IPS DF 6.9 (cell line): ENCODE measurements around the gene ANKRD28.
"Not testable (repeated sequence)": the region's sequence is repeated elsewhere in the genome, so short reads cannot be mapped to it uniquely, and the experiment has no call there.

Experiments
- DNase-seq: peaks from one replicate; pipeline ENCODE4 v3.0.0-alpha.2; 2013; ENCODE audit warnings: low read depth, low spot score
- H3K27ac ChIP-seq: one replicate; pipeline ENCODE4 v1.5.1; 2013; ENCODE audit warnings: low read length, control low read depth
- H3K27me3 ChIP-seq: 2 replicates; pipeline ENCODE4 v1.6.1; 2013; ENCODE audit warnings: mild to moderate bottlenecking, low read length; ENCODE audit not compliant: control insufficient read depth, insufficient read depth
- H3K36me3 ChIP-seq: 2 replicates; pipeline ENCODE4 v1.6.1; 2013; ENCODE audit warnings: low read length; ENCODE audit not compliant: control insufficient read depth, insufficient read depth
- H3K4me1 ChIP-seq: 2 replicates; pipeline ENCODE4 v1.6.1; 2013; ENCODE audit warnings: low read length; ENCODE audit not compliant: control insufficient read depth, insufficient read depth
- H3K4me3 ChIP-seq: 2 replicates; pipeline ENCODE4 v1.5.1; 2013; ENCODE audit warnings: mild to moderate bottlenecking, low read length
- H3K9me3 ChIP-seq: 2 replicates; pipeline ENCODE4 v1.6.1; 2013; ENCODE audit warnings: low read length, inconsistent platforms; ENCODE audit not compliant: control insufficient read depth, insufficient read depth
- WGBS: extraction: QIAGEN DNeasy Blood & Tissue Kit; methylation state at CpG from one replicate; pipeline ENCODE4 v1.1.7; 2013; ENCODE audit warnings: mixed read lengths, missing lambda C conversion rate; ENCODE audit not compliant: insufficient read length, insufficient coverage; 5-methylcytosine and 5-hydroxymethylcytosine counted together

ANKRD28 gene

DNA sequence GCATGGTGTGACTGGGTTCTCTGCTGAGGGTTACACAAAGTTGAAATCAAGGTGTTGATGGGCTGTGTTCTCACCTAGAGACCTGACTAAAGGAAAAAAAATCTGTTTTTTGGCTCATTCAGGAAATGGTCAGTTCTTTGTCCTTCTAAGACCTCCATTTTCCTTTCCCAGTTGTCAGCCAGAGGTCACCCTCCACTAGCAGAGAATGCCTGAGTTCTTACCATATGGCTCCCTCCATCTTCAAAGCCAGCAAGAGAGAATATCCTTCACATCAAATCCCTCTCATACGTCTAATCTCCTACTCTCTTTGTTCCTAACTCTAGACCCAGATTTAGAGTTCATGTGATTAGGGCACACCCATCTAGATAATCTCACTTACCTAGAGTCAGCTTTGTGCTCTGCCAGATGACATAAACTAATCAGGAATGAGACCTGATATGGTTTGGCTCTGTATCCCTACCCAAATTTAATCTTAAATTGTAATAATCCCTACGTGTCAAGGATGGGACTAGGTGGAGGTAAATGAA is 19.4 kb downstream of the ANKRD28 start:
- H3K27me3 ChIP-seq = no peaks in the 10 kb centered on the region
- no peak for DNase-seq
- H3K36me3 ChIP-seq = no peaks in the 10 kb centered on the region
- WGBS = no CpG with 5 or more reads among the region's 2 CpGs
- H3K9me3 ChIP-seq = no peaks in the 10 kb centered on the region; the same call in 1 of the 2 replicates
- no peak overlapping the region for H3K27ac ChIP-seq
- H3K4me1 ChIP-seq = no peaks in the 10 kb centered on the region; the same call in 1 of the 2 replicates
- no peak overlapping the region for H3K4me3 ChIP-seq

DNA sequence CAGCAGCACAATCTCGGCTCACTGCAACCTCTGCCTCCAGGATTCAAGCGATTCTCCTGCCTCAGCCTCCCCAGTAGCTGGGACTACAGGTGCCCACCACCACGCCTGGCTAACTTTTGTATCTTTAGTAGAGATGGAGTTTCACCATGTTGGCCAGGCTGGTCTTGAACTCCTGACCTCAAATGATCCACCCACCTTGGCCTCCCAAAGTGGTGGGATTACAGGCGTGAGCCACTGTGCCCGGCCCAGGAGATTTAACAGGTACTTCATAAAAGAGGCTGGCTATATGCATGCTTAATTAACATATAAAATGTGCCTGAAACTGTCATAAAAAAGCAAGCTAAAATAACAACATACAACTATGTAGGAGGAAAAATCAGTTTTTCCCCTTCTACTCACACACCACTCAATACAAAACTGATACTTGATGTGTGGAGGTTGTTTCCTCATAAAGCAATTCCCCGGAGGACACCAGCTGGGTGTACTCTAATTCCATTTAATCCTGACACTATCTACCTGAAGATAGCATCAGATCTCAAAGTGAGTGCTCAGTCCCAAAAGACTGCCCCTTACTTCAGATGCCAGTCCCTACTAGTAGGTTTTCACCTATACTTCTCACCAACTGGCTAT is 22.7 kb downstream of the ANKRD28 start:
- H3K4me1 ChIP-seq, H3K9me3 ChIP-seq, H3K27ac ChIP-seq, H3K36me3 ChIP-seq, H3K27me3 ChIP-seq, DNase-seq, H3K4me3 ChIP-seq: not testable (repeated sequence)
- WGBS = no CpG with 5 or more reads among the region's 6 CpGs

DNA sequence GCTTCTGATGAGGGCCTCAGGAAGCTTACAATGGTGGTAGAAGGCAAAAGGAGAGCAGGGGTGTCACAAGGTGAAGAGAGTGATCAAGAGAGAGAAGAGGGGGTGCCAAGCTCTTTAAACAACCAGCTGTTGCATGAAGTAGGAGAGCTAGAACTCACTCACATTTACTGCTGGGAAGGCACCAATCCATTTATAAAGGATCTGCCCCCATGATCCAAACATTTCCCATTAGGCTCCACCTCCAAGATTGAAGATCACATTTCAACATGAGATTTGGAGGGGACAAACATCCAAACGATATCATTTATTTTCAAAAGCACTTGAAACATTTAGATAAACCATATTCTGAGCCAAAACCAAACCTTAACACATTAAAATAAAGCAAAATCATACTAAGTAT is 26.3 kb downstream of the ANKRD28 start:
- Histone ChIP-seq H3K4me3 (no peak overlapping the region), H3K4me1 (no peaks in the 10 kb centered on the region), H3K27me3 (no peaks in the 10 kb centered on the region), H3K27ac (no peak overlapping the region), H3K36me3 (no peaks in the 10 kb centered on the region), H3K9me3 (no peaks in the 10 kb centered on the region)
- DNase-seq = no peak
- WGBS = no CpG with 5 or more reads among the region's 1 CpG

DNA sequence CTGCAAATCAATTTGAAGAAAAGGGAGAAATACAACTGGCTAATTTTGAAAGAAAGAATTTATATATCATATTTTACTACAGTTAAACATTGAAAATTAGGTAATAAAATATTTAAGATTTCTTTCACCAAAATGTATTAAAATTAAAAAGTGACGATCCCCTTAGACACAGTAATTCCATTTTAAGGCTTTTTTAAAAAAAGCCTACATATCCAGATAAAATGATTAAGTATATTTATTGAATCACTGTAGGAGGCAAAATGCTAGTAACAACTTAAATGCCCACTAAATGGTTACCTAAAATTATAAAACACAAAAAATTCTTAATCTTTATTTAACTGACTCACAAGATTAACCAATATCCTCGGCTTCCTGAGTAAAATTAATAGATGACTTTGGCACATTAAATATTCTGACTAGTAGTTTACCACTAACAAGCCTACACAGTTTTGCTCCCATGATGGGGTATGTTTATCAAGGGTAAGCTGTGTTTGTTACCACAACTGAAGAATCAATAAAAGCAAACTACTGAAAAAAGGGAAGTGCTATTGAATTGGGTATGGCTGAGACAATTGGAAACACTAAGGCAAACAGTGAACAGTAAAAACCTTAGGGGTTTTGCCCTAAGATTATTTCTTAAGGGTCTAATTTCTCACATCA is 28.4 kb downstream of the ANKRD28 start:
- Histone ChIP-seq H3K36me3 (no peaks in the 10 kb centered on the region), H3K9me3 (no peaks in the 10 kb centered on the region), H3K27me3 (no peaks in the 10 kb centered on the region), H3K4me3 (no peak overlapping the region), H3K27ac (no peak overlapping the region), H3K4me1 (no peaks in the 10 kb centered on the region)
- WGBS = 100% methylated on average over 1 of the region's 2 CpGs
- DNase-seq = no peak

DNA sequence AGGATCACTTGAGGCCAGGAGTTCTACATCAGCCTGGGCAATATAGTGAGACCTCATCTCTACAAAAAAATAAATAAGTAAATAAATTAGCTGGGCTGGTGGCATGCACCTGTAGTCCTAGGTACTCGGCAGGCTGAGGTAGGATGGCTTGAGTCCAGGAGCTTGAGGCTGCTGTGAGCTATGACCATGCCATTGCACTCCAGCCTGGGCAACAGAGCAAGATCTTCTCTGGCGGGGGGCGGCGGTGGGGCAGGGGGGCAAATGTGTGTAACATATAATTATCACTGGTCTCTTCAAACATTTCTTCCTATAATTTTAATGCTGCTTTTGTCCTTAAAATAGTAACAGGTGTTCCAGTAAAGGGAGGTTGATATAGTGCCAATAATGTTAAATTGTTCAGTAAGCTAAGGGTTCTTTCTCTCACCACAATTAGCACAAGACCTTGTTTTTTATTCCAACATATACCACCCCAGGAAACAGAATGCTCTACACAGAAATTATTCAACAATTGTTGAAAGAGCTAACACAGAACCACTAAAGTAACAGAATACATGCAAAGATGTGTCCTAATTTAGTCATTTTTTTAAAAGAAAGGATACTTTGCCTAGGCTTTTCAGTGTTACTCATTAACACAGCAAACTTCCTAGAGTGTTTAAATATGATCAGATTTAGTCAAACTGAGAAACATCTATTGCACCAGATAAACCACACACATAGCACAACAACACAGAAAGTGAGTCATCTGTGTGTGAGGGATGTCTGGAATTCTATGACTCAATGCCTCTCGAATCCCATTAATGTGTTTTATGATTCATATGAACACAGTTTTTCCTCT is 29.1 kb downstream of the ANKRD28 start:
- H3K9me3 ChIP-seq = no peaks in the 10 kb centered on the region
- whole genome bisulfite sequencing = no CpG with 5 or more reads among the region's 5 CpGs
- H3K4me1 ChIP-seq = no peaks in the 10 kb centered on the region
- no peak overlapping the region for H3K4me3 ChIP-seq
- no peaks in the 10 kb centered on the region for H3K36me3 ChIP-seq
- no peak overlapping the region for H3K27ac ChIP-seq
- DNase-seq = no peak
- no peaks in the 10 kb centered on the region for H3K27me3 ChIP-seq

DNA sequence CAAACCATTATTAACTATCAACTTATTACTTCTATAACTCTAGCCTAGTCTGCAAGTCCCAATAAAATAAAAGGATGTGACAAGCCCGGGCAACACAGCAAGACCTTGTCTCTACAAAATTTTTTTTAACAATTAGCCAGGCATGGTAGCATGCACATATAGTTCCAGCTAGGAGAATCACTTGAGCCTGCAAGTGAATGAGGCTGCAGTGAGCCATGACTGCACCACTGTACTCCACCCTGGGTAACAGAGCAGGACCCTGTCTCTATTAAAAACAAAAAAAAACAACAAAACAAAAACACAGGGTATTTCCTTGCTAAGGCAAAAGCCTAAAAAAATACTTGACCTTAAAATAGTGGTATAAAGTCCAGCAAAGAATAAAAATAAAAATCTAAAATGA is 31.4 kb downstream of the ANKRD28 start:
- no CpG with 5 or more reads among the region's 1 CpG for WGBS
- no peaks in the 10 kb centered on the region for H3K36me3 ChIP-seq
- no peaks in the 10 kb centered on the region for H3K27me3 ChIP-seq
- no peaks in the 10 kb centered on the region for H3K9me3 ChIP-seq
- no peak for DNase-seq
- no peak overlapping the region for H3K4me3 ChIP-seq
- no peaks in the 10 kb centered on the region for H3K4me1 ChIP-seq
- H3K27ac ChIP-seq = no peak overlapping the region

DNA sequence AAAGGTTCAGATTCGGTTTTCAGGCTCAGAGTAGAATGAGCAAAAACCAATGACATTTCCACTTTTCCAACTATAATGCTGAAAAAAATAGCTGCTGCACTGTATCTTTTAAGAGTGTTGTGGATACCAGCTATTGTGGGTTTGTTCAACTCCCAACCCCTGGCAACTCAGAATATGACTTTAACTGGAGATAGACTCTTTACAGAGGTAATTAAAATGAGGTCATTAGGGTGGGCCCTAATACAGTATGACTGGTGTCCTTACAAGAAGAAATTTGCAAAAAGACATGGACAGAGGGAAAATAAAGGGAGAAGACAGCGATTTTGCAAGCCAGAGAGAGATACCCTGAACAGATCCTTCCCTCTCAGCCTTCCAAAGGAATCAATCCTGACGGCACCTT is 39.5 kb downstream of the ANKRD28 start:
- peaks cover 2% of the 10 kb centered on the region; the same call in 1 of the 2 replicates for H3K4me1 ChIP-seq
- H3K27ac ChIP-seq = no peak overlapping the region
- no peak for DNase-seq
- H3K27me3 ChIP-seq = no peaks in the 10 kb centered on the region
- H3K9me3 ChIP-seq = no peaks in the 10 kb centered on the region
- no peaks in the 10 kb centered on the region for H3K36me3 ChIP-seq
- no CpG with 5 or more reads among the region's 3 CpGs for WGBS
- no peak overlapping the region for H3K4me3 ChIP-seq

DNA sequence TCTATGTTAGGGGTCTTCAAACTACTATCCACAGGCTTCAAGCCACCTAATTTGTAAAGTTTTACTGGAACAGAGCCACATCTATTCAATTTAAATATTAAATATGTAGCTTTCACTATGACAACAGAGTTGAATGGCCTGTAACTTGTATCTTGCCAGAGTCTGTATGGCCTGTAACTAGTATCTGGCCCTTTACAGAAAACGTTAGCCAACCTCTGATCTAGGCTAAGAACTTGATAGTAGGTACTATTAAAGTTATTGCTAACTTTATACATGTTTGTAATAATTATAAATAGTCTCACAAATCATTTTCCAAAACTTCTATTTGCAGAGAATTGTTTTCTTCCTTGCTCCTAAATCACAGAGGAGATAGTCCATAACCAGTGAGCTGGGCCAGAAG is 40.0 kb downstream of the ANKRD28 start:
- peaks cover 2% of the 10 kb centered on the region; the same call in 1 of the 2 replicates for H3K4me1 ChIP-seq
- no peaks in the 10 kb centered on the region for H3K36me3 ChIP-seq
- no peak overlapping the region for H3K27ac ChIP-seq
- H3K9me3 ChIP-seq = no peaks in the 10 kb centered on the region
- DNase-seq = no peak
- WGBS = no CpG with 5 or more reads among the region's 1 CpG
- no peaks in the 10 kb centered on the region for H3K27me3 ChIP-seq
- H3K4me3 ChIP-seq = no peak overlapping the region

DNA sequence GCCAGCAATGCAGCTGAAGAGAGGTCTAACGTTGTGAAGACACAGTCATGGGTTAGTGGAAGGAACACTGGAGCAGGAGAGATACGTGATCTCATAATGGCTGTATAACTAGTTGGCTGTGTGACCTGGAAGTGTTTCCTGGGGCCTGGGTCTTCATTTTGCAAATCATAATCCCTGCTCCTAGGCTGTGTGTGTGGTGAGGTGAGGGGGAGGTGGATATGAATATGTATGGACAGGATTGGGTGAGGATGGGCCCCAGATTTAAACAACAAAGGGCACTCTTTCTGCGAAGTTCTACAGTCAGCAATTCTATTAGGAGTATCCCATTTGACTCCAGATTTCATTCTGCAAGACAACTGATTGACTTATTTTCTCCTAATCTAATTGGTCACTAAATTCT is 41.3 kb downstream of the ANKRD28 start:
- Histone ChIP-seq H3K4me3 (no peak overlapping the region), H3K4me1 (peaks cover 2% of the 10 kb centered on the region; the same call in 1 of the 2 replicates), H3K27me3 (no peaks in the 10 kb centered on the region), H3K27ac (no peak overlapping the region), H3K36me3 (no peaks in the 10 kb centered on the region), H3K9me3 (no peaks in the 10 kb centered on the region)
- WGBS = no CpG with 5 or more reads among the region's 3 CpGs
- DNase-seq = no peak

DNA sequence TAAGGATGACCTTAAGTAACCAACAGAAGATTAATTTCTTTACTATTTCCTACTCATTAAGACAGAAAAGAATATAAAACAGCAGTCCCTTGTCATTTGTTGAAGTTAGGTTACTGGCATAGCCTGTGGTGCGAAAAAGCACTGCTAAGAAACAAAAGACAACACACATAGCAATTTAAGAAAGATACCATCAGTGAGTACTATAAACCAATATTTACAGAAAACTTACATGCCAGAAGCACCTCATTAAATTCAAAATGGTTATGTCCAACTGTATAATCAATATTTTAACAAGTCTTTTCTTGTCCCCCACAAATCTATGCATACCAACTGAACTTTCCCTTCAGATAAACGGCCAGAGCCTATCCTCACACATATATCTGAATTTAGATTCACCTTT is 42.0 kb downstream of the ANKRD28 start:
- Histone ChIP-seq H3K27me3 (no peaks in the 10 kb centered on the region), H3K36me3 (no peaks in the 10 kb centered on the region), H3K9me3 (no peaks in the 10 kb centered on the region), H3K27ac (no peak overlapping the region), H3K4me1 (peaks cover 2% of the 10 kb centered on the region; the same call in 1 of the 2 replicates), H3K4me3 (no peak overlapping the region)
- no CpG with 5 or more reads among the region's 2 CpGs for WGBS
- no peak for DNase-seq
